CD4-positive, alpha-beta T cell (primary cell): ENCODE data around the gene PRIMA1. TPM values are rescaled to one million over a fixed set of nuclear protein-coding genes. Genes with fewer than 3 reads are reported as not detected.

ENCODE experiments used
- ATAC-seq: fragments of 200-7000 bp; cut with Tn5 transposase; one replicate; pipeline ENCODE4 v1.10.0; 2022; ENCODE audit warnings: mild to moderate bottlenecking; ENCODE audit not compliant: poor library complexity
- CTCF ChIA-PET: fragments of 350-600 bp; sonication (Branson Sonifier 250); formaldehyde crosslinking; loops from one replicate; lab custom pipeline; 2021; ENCODE audit warnings: antibody characterized with exemption, inconsistent platforms; lab: Charles Lee
- POLR2A ChIA-PET: fragments of 350-600 bp; sonication (Branson Sonifier 250); formaldehyde crosslinking; loops from one replicate; lab custom pipeline; 2021; ENCODE audit warnings: antibody characterized with exemption, inconsistent platforms; lab: Charles Lee
- DNase-seq, 14 experiments: peaks; one replicate each; pipeline ENCODE4 v3.0.0-alpha.2; 2013 to 2020; ENCODE audit warnings: mixed read lengths in 2 of 14
- H3K27ac ChIP-seq, 2 donors: one replicate each; pipeline versions ENCODE4 v1.5.1 to v1.7.0; 2013; ENCODE audit warnings: low read length in 2 of 2, low read depth in 1 of 2, mild to moderate bottlenecking in 1 of 2
- H3K27me3 ChIP-seq, 2 experiments: 1 replicate in 1 of 2; 2 replicates in 1 of 2; pipeline versions ENCODE4 v1.6.1 to v1.7.0; 2013; ENCODE audit warnings: low read length in 2 of 2, control low read depth in 1 of 2, mild to moderate bottlenecking in 1 of 2, moderate library complexity in 1 of 2; ENCODE audit not compliant: insufficient read depth in 2 of 2, control insufficient read depth in 1 of 2
- H3K36me3 ChIP-seq: one replicate; pipeline ENCODE4 v1.6.1; 2013; ENCODE audit warnings: low read length, control low read depth; ENCODE audit not compliant: insufficient read depth
- H3K4me1 ChIP-seq: one replicate; pipeline ENCODE4 v1.6.1; 2013; ENCODE audit warnings: low read length, control low read depth; ENCODE audit not compliant: insufficient read depth
- H3K4me3 ChIP-seq: one replicate; pipeline ENCODE4 v1.5.1; 2013; ENCODE audit warnings: mild to moderate bottlenecking, low read length, moderate library complexity
- H3K9me3 ChIP-seq, 2 experiments: 1 replicate in 1 of 2; 2 replicates in 1 of 2; pipeline versions ENCODE4 v1.6.1 to v1.7.0; 2013; ENCODE audit warnings: low read length in 2 of 2, mild to moderate bottlenecking in 2 of 2, control low read depth in 1 of 2, moderate library complexity in 1 of 2; ENCODE audit not compliant: control insufficient read depth in 1 of 2, insufficient read depth in 1 of 2
- H3K27ac Mint-ChIP-seq: one replicate; pipeline ENCODE4 v1.8.0; 2020; ENCODE audit warnings: mixed read lengths
- H3K27me3 Mint-ChIP-seq: one replicate; pipeline ENCODE4 v1.8.0; 2021; ENCODE audit warnings: mixed read lengths
- H3K36me3 Mint-ChIP-seq: one replicate; pipeline ENCODE4 v1.8.0; 2021; ENCODE audit warnings: low read depth, mixed read lengths
- H3K4me1 Mint-ChIP-seq: one replicate; pipeline ENCODE4 v1.8.0; 2021; ENCODE audit warnings: low read depth, mixed read lengths
- H3K4me3 Mint-ChIP-seq: one replicate; pipeline ENCODE4 v1.8.0; 2020; ENCODE audit warnings: mild to moderate bottlenecking, mixed read lengths
- H3K9me3 Mint-ChIP-seq: one replicate; pipeline ENCODE4 v1.8.0; 2020; ENCODE audit warnings: mixed read lengths
- intact Hi-C, 2 experiments: fragments of 100-400 bp; cut with DNase I in 1 of 2; cut with micrococcal nuclease in 1 of 2; formaldehyde crosslinking; loops; one replicate each; pipeline versions ENCODE4 v1.15.1 to v1.9.0; 2023 to 2025; cut with DNase I, micrococcal nuclease
- total RNA-seq, 174 experiments: library from RNA in 2 of 174; stranded (reverse) in 2 of 174; gene quantifications; one replicate each; pipeline ENCODE4 v1.2.3 and lab custom pipeline; 2021 to 2026
- TF ChIP-seq, protein P1 (sequence below): fragments of 200-600 bp; IDR thresholded peaks from one replicate; pipeline ENCODE4 v1.8.0; 2022; ENCODE audit warnings: antibody characterized with exemption, mild to moderate bottlenecking

Gene PRIMA1
- total RNA-seq, 2 experiments from 2014 or later, result not detected

DNA sequence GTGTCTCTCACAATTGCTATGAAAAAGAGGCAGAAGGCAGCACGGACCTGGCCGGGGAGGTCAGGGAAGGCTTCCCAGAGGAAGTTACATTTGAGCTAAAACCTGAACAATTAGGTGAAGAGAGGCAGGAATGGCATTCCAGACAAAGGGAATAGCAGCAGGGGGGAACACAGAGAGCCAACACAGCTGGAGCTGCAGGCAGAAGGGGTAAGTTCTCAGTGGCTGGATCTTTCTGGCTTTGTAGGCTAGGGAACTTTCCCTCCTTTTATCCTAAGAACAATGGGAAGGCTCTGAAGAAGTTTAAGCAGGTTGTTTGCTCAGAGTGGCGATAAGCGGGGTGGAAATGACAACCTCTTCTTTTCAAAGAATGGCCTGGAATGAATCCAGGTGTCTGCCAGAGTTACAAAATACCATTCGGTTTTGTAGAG, 100.0 kb downstream of the PRIMA1 start:
- no peaks in the 10 kb centered on the region for H3K4me1 ChIP-seq
- TF ChIP-seq, protein P1, sequence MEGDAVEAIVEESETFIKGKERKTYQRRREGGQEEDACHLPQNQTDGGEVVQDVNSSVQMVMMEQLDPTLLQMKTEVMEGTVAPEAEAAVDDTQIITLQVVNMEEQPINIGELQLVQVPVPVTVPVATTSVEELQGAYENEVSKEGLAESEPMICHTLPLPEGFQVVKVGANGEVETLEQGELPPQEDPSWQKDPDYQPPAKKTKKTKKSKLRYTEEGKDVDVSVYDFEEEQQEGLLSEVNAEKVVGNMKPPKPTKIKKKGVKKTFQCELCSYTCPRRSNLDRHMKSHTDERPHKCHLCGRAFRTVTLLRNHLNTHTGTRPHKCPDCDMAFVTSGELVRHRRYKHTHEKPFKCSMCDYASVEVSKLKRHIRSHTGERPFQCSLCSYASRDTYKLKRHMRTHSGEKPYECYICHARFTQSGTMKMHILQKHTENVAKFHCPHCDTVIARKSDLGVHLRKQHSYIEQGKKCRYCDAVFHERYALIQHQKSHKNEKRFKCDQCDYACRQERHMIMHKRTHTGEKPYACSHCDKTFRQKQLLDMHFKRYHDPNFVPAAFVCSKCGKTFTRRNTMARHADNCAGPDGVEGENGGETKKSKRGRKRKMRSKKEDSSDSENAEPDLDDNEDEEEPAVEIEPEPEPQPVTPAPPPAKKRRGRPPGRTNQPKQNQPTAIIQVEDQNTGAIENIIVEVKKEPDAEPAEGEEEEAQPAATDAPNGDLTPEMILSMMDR, result no peak
- H3K36me3 Mint-ChIP-seq, result no peaks in the 10 kb centered on the region
- ChIA-PET CTCF (no interaction called here), POLR2A (no interaction called here)
- DNase-seq, result no peak
- no peak for ATAC-seq
- no peak overlapping the region for H3K4me3 ChIP-seq
- no peak overlapping the region for H3K27ac Mint-ChIP-seq
- peaks cover 57% of the 10 kb centered on the region for H3K27me3 Mint-ChIP-seq
- intact Hi-C loops, result no loop called here
- H3K4me3 Mint-ChIP-seq, result no peak overlapping the region
- H3K27ac ChIP-seq, result no peak overlapping the region
- H3K36me3 ChIP-seq, result no peaks in the 10 kb centered on the region
- H3K4me1 Mint-ChIP-seq, result no peaks in the 10 kb centered on the region
- no peaks in the 10 kb centered on the region for H3K9me3 ChIP-seq
- no peaks in the 10 kb centered on the region for H3K9me3 Mint-ChIP-seq
- H3K27me3 ChIP-seq, result peaks cover 7 to 9% of the 10 kb centered on the region in 2 experiments

DNA sequence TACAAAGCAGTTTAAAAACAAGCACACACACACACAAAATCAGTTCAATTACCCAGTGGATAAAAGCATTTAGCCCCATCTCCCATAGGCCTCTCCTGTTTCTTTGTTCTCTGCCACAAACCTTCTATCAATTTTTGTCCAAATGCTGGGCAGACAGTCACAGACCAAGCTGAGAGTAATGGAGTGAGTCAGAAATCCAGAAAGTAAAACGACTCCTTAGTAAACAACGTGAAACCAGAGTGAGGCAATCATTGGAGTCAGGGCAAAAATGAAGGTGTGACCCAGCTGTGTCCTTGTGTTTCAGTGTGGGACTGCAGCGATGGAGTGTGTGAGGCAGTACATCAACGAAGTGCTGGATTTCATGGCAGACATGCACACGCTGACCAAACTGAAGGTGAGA, 102.0 kb downstream of the PRIMA1 start:
- Mint-ChIP-seq H3K4me1 (no peaks in the 10 kb centered on the region), H3K4me3 (no peak overlapping the region), H3K27ac (no peak overlapping the region), H3K27me3 (peaks cover 55% of the 10 kb centered on the region), H3K9me3 (no peaks in the 10 kb centered on the region), H3K36me3 (no peaks in the 10 kb centered on the region)
- CTCF ChIA-PET, result no interaction called here
- Histone ChIP-seq H3K4me3 (no peak overlapping the region), H3K27me3 (peaks cover 7 to 9% of the 10 kb centered on the region in 2 experiments), H3K36me3 (no peaks in the 10 kb centered on the region), H3K27ac (no peak overlapping the region), H3K4me1 (no peaks in the 10 kb centered on the region), H3K9me3 (no peaks in the 10 kb centered on the region)
- intact Hi-C loops, result no loop called here
- ATAC-seq (no peak), DNase-seq (no peak)
- POLR2A ChIA-PET, result no interaction called here
- TF ChIP-seq, protein P1, result no peak

DNA sequence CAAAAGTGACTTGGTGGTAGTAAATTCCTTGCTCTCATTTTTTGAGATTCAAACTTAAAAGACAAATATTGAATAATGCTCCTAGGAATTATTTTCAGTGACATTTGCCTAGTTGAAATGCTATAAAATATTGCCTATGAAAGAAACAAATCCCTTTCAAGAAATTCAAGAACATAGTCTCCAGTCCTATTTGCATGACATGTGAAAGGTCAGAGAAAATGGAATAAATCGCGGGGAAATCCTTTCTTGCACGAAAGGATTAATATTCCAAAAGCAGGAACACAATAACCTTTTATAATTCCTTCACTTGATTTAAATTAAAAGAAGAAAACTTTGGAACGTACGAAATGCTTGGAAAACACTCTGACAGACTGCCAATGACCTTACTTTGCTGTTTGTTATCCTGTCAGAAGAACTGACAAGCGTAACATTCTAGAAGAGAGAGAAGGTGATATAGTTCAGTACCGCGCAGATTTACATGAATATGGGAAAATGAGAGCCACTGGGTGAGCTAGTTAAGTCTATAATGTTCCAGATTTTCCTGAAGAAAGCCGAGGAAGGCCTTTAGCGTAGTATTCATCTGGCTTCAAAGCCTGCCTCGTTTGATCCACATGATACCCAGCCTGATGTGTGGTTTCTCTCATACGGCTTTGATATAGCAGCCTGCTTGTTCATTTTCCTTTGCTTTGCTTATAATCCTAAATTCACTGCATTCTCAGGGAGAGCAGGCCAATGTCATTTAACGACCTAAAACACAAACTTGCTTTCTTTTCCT, 103.0 kb downstream of the PRIMA1 start:
- CTCF ChIA-PET, result no interaction called here
- no peaks in the 10 kb centered on the region for H3K4me1 Mint-ChIP-seq
- H3K27ac Mint-ChIP-seq, result no peak overlapping the region
- Histone ChIP-seq H3K4me1 (no peaks in the 10 kb centered on the region), H3K9me3 (no peaks in the 10 kb centered on the region), H3K36me3 (no peaks in the 10 kb centered on the region), H3K27ac (no peak overlapping the region), H3K27me3 (peaks cover 0 to 8% of the 10 kb centered on the region in 2 experiments), H3K4me3 (no peak overlapping the region)
- no peak overlapping the region for H3K4me3 Mint-ChIP-seq
- peaks cover 48% of the 10 kb centered on the region for H3K27me3 Mint-ChIP-seq
- no peak for ATAC-seq
- intact Hi-C loops, result no loop called here
- no peaks in the 10 kb centered on the region for H3K36me3 Mint-ChIP-seq
- TF ChIP-seq, protein P1, result no peak
- no peak for DNase-seq
- POLR2A ChIA-PET, result no interaction called here
- no peaks in the 10 kb centered on the region for H3K9me3 Mint-ChIP-seq
